ENCODE results near the gene PADI3.

DNA sequence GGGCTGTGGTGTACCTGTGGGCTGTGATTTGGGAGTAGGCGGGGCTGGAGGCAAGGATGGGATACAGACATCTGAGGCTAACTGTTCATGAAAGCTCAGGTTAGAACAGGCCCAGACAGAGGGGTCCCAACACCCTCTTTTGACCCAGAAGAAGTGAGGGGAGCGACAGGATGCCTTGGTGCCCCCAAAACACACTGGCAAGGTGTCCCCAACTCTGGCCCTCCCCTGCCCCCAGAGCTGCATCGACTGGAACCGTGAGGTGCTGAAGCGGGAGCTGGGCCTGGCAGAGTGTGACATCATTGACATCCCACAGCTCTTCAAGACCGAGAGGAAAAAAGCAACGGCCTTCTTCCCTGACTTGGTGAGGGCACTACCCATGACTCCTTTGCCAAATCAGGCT, 31.5 kb downstream of the PADI3 start:
- no peak for TF ChIP-seq CTCF (IDR thresholded peaks at IDR 0.05 in 8 of 11, conservative IDR thresholded peaks at IDR 0.05 in 3 of 11)
- no peak for TF ChIP-seq POLR2A (IDR thresholded peaks at IDR 0.05)

Data from spleen (tissue), 7 donors.